ENCODE results near the gene CFL1.

DNA sequence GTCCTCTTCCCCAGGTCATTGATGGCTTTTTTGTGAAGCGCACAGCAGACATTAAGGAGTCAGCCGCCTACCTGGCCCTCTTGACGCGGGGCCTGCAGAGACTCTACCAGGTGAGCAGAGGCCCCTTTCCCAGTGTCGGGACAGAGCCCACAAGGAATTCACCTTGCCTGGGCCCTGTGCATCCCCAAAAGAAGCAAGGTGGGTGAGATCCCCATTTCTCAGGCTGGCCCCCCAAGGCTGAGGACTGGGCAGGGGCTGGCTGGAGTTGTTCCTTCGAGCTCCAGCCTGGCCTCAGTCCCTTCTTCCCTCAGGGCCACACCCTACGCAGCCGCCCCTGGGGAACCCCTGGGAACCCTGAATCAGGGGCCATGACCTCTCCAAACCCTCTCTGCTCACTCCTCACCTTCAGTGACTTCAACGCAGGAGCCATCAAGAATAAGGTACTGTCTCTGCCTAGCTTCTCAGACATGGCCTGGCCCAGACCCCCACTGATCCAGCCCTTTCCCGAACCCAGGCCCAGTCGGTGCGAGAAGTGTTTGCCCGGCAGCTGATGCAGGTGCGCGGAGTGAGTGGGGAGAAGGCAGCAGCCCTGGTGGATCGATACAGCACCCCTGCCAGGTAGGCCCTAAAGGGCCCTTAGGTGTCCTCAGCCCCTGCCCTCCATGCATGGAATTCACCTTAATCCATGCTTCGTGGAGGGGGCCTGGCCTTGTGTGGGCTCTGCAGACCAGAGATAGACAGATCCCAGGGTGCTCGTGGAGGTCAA, 6.9 kb upstream of the CFL1 start:
- no peak for TF ChIP-seq POLR2A (IDR thresholded peaks at IDR 0.05)
- TF ChIP-seq, protein P1, sequence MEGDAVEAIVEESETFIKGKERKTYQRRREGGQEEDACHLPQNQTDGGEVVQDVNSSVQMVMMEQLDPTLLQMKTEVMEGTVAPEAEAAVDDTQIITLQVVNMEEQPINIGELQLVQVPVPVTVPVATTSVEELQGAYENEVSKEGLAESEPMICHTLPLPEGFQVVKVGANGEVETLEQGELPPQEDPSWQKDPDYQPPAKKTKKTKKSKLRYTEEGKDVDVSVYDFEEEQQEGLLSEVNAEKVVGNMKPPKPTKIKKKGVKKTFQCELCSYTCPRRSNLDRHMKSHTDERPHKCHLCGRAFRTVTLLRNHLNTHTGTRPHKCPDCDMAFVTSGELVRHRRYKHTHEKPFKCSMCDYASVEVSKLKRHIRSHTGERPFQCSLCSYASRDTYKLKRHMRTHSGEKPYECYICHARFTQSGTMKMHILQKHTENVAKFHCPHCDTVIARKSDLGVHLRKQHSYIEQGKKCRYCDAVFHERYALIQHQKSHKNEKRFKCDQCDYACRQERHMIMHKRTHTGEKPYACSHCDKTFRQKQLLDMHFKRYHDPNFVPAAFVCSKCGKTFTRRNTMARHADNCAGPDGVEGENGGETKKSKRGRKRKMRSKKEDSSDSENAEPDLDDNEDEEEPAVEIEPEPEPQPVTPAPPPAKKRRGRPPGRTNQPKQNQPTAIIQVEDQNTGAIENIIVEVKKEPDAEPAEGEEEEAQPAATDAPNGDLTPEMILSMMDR (IDR thresholded peaks at IDR 0.05) = no peak

All from ovary (tissue), 3 donors.